GM19324 (cell line): ENCODE measurements around the gene LARP1.
"Not testable (repeated sequence)": the region's sequence is repeated elsewhere in the genome, so short reads cannot be mapped to it uniquely, and the experiment has no call there.

Experiments used
- ATAC-seq: cut with Tn5 transposase; IDR thresholded peaks from one replicate; pipeline ENCODE4 v1.9.1; 2021; ENCODE audit warnings: mild to moderate bottlenecking, moderate library complexity; ENCODE audit not compliant: unreplicated experiment, low FRiP score

Gene LARP1

GRCh38 chr5:154818471-154819116 is 63.4 kb downstream of the LARP1 start:
- ATAC-seq, result no peak

GRCh38 chr5:154819546-154819945 is 64.4 kb downstream of the LARP1 start:
- no peak for ATAC-seq

GRCh38 chr5:154820383-154820782 is 65.2 kb downstream of the LARP1 start:
- no peak for ATAC-seq

GRCh38 chr5:154822896-154823295 is 67.7 kb downstream of the LARP1 start:
- ATAC-seq, result not testable (repeated sequence)

- ATAC-seq, result no peak
Measured at GRCh38 chr5:154823605-154824004, 68.4 kb downstream of the LARP1 start.

- no peak for ATAC-seq
Measured at GRCh38 chr5:154824070-154824469, 68.9 kb downstream of the LARP1 start.

GRCh38 chr5:154829181-154829588 is 74.0 kb downstream of the LARP1 start:
- no peak for ATAC-seq

- no peak for ATAC-seq
Measured at GRCh38 chr5:154829589-154830218, 74.5 kb downstream of the LARP1 start.

- ATAC-seq, result no peak
Measured at GRCh38 chr5:154830219-154830595, 75.0 kb downstream of the LARP1 start.

GRCh38 chr5:154830596-154830995 is 75.4 kb downstream of the LARP1 start:
- ATAC-seq, result no peak

GRCh38 chr5:154831451-154831850 is 76.3 kb downstream of the LARP1 start:
- ATAC-seq, result no peak

- ATAC-seq, result not testable (repeated sequence)
Measured at GRCh38 chr5:154832804-154833203, 77.6 kb downstream of the LARP1 start.

- no peak for ATAC-seq
Measured at GRCh38 chr5:154834053-154834452, 78.9 kb downstream of the LARP1 start.

GRCh38 chr5:154835701-154836052 is 80.5 kb downstream of the LARP1 start:
- ATAC-seq, result not testable (repeated sequence)

GRCh38 chr5:154836225-154836624 is 81.0 kb downstream of the LARP1 start:
- ATAC-seq, result no peak

- ATAC-seq, result no peak
Measured at GRCh38 chr5:154837009-154837901, 82.1 kb downstream of the LARP1 start.

GRCh38 chr5:154840435-154841272 is 85.5 kb downstream of the LARP1 start:
- ATAC-seq, result no peak

- ATAC-seq, result no peak
Measured at GRCh38 chr5:154841273-154841661, 86.1 kb downstream of the LARP1 start.

- ATAC-seq, result no peak
Measured at GRCh38 chr5:154842689-154843530, 87.7 kb downstream of the LARP1 start.

GRCh38 chr5:154844809-154845208 is 89.6 kb downstream of the LARP1 start:
- ATAC-seq, result no peak
